ENCODE data around the gene GRK1. TPM values are rescaled to one million over a fixed set of nuclear protein-coding genes. Genes with fewer than 3 reads are reported as not detected.

GRK1 gene
- total RNA-seq, 4 donors from 2014 or later = not detected

DNA sequence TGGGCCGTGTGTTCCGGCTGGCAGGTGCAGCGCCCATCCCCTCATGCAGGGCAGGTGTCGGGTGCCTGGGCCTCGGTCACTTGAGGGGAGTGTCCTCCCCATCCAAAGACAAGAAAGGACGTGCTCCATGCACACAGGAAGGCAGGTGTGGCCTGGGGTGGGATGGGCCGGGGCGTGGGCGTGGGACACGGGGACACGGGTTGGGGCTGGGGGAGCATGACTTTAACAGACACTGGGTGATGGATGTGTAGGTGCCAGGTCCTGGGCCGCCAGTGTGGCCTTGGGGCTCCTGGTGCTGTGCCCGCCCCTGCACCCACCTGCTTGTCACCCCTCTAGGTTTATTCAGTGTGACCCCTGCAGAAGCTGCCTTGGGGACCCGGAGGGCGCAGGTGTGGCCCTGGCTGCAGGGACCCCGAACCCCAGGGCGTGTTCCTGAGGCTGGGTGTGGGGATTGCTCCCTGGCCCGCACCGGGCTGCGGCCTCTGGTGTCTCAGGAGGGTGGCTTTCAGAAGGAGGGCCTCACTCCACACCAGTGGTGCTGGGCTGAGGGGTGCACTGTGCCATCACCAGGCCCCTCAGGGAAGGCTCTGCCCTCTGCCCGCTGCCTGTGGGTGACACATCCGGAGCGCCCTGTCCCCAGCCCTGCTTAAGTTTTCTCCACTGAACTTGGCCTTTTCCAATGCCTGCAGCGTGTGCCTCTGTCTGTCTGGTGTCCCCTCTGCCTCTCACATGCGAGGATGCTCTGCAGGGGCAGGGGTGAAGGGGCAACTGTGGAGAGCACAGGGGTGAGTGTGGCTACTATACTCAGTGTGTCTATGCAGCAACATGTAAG lies 97.2 kb downstream of the GRK1 start:
- Histone ChIP-seq H3K27me3 (peaks cover 19% of the 10 kb centered on the region), H3K9me3 (no peaks in the 10 kb centered on the region), H3K4me1 (peaks cover 15% of the 10 kb centered on the region), H3K4me3 (no peak overlapping the region), H3K27ac (no peak overlapping the region), H3K36me3 (no peaks in the 10 kb centered on the region)
- peak in 1 of 2 donors; percentile 69 for DNase-seq (ENCODE audit: low spot score in 2 of 2)
- 78% methylated on average over 18 of the region's 25 CpGs for WGBS
- no peak for TF ChIP-seq EP300 (IDR thresholded peaks at IDR 0.05)
- TF ChIP-seq POLR2AphosphoS5 (IDR thresholded peaks at IDR 0.05) = no peak
- TF ChIP-seq, protein P1, sequence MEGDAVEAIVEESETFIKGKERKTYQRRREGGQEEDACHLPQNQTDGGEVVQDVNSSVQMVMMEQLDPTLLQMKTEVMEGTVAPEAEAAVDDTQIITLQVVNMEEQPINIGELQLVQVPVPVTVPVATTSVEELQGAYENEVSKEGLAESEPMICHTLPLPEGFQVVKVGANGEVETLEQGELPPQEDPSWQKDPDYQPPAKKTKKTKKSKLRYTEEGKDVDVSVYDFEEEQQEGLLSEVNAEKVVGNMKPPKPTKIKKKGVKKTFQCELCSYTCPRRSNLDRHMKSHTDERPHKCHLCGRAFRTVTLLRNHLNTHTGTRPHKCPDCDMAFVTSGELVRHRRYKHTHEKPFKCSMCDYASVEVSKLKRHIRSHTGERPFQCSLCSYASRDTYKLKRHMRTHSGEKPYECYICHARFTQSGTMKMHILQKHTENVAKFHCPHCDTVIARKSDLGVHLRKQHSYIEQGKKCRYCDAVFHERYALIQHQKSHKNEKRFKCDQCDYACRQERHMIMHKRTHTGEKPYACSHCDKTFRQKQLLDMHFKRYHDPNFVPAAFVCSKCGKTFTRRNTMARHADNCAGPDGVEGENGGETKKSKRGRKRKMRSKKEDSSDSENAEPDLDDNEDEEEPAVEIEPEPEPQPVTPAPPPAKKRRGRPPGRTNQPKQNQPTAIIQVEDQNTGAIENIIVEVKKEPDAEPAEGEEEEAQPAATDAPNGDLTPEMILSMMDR (IDR thresholded peaks at IDR 0.05) = no peak
- TF ChIP-seq POLR2A (IDR thresholded peaks at IDR 0.05) = no peak

DNA sequence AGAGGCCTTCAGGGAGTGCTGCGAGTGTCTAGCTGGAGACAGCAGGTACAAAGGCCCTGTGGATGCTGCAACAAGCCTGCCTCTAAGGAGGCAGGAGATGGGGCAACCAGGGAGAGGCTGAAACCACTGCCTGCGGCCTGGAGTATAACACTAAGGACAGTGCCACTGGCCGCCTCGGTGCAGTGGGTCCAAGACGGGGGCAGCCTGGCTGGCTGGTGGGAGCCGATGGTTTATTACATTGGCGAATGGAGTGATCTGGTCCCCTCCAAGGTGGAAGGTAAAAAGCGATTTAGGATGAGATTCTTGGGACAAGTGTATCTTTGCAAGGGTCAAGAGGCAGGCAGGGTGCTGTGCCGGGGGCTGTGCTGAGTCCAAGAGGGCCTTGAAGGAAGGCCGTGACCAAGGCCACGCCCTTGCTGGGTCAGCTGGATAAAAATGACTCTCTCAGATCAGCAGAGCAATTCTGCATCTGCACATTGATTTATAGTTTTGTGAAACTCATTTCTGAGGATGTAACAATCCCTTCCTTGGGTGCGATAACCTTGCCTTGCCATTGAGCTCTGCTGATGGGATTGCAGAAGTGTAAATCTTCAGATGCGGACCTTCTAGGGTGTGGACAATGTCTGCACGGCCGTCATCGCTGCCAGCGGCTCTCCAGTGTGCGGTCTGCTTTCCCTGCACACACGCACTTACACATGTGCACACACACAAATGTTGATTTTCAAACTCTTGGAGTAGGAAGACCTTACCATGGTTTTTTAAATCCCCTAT lies 98.0 kb downstream of the GRK1 start:
- Histone ChIP-seq H3K36me3 (no peaks in the 10 kb centered on the region), H3K4me3 (no peak overlapping the region), H3K9me3 (no peaks in the 10 kb centered on the region), H3K4me1 (peaks cover 7% of the 10 kb centered on the region), H3K27me3 (peaks cover 11% of the 10 kb centered on the region), H3K27ac (no peak overlapping the region)
- peak in 1 of 2 donors; percentile 70 for DNase-seq (ENCODE audit: low spot score in 2 of 2)
- WGBS = 82% methylated on average over 19 of the region's 19 CpGs
- no peak for TF ChIP-seq POLR2AphosphoS5 (IDR thresholded peaks at IDR 0.05)
- no peak for TF ChIP-seq EP300 (IDR thresholded peaks at IDR 0.05)
- TF ChIP-seq, protein P1 (IDR thresholded peaks at IDR 0.05) = no peak
- no peak for TF ChIP-seq POLR2A (IDR thresholded peaks at IDR 0.05)

DNA sequence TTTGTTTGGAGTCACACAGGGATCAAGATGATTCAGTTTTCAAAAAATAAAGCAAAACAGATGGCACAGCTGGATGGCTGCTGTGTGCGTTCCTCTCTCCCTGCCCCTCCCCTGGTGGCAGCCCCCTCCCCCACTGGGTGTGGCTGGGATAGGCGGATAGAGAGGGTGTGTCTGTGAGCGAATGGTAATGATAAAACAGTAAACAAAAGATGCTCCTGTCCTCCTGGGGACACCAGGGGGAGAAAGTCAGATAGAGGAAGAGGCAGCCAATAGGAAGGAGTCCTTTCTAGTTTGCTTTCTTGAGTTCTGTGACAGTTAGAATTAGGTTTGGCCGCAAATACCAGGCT lies 98.5 kb downstream of the GRK1 start:
- no peak for DNase-seq (ENCODE audit: low spot score in 2 of 2)
- 31% methylated on average over 4 of the region's 4 CpGs for WGBS
- TF ChIP-seq, protein P1 (IDR thresholded peaks at IDR 0.05) = no peak
- TF ChIP-seq POLR2AphosphoS5 (IDR thresholded peaks at IDR 0.05) = no peak
- TF ChIP-seq EP300 (IDR thresholded peaks at IDR 0.05) = no peak
- no peak for TF ChIP-seq POLR2A (IDR thresholded peaks at IDR 0.05)
- peaks cover 6% of the 10 kb centered on the region for H3K4me1 ChIP-seq
- H3K27me3 ChIP-seq = peaks cover 11% of the 10 kb centered on the region
- H3K9me3 ChIP-seq = no peaks in the 10 kb centered on the region
- H3K36me3 ChIP-seq = no peaks in the 10 kb centered on the region
- H3K27ac ChIP-seq = no peak overlapping the region
- H3K4me3 ChIP-seq = no peak overlapping the region

DNA sequence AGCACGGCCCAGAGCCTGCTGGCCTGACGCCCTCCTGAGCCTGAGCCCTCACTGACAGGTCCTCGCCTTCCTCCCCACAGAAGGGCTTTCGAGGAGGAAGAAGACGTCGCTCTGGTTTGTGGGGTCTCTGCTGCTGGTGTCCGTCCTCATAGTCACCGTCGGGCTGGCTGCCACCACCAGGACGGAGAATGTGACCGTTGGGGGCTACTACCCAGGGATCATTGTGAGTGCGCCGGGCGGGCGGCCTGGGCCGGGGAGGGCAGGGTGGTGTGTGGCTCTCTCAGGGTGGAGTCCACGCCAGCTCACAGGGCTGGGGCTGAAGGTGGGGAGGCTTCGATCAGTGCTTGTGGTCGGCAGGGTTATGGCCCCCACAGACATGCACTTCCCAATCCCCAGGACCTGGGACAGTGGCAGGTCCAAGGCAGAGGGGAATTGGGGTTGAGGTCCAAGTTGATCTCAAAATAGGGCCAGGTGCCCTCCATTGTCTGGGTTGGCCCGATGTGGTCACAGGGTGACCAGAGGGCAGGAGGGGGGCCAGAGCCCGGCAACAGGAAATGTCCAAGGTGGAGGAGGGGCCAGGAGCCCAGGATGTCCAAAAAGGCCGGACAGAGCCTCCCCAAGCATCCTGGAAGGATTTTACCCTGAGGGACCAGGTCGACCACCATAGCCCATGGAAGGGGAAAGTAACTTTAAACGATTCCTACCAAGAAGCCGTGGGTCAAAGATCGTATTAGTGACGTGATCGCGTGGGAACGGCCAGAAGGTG lies 99.2 kb downstream of the GRK1 start:
- H3K27ac ChIP-seq = no peak overlapping the region
- DNase-seq (ENCODE audit: low spot score in 2 of 2) = peak in 1 of 2 donors; percentile 77

More for the DNA sequence above, 99.2 kb downstream of the GRK1 start:
- Histone ChIP-seq H3K9me3 (no peaks in the 10 kb centered on the region), H3K27me3 (peaks cover 5% of the 10 kb centered on the region), H3K4me1 (peaks cover 6% of the 10 kb centered on the region), H3K4me3 (no peak overlapping the region), H3K36me3 (no peaks in the 10 kb centered on the region)
- WGBS = 84% methylated on average over 28 of the region's 30 CpGs
- TF ChIP-seq EP300 (IDR thresholded peaks at IDR 0.05) (no peak), POLR2AphosphoS5 (IDR thresholded peaks at IDR 0.05) (no peak), POLR2A (IDR thresholded peaks at IDR 0.05) (no peak)
- TF ChIP-seq, protein P1 (IDR thresholded peaks at IDR 0.05) = no peak
